T-helper 1 cell treated with Interleukin-12 subunit alpha and Interleukin-12 subunit beta and Interleukin-4 antibody, amounts not matched to agents 30 μg/mL and 1 μg/mL, for 36 hours (primary cell): ENCODE data around the gene KAT2B.
"Not testable (repeated sequence)": the region's sequence is repeated elsewhere in the genome, so short reads cannot be mapped to it uniquely, and the experiment has no call there.

ENCODE experiments used
- H3K27ac Mint-ChIP-seq: one replicate; pipeline ENCODE4 v1.8.0; 2021; ENCODE audit warnings: mild to moderate bottlenecking, mixed read lengths
- H3K27me3 Mint-ChIP-seq: one replicate; pipeline ENCODE4 v1.8.0; 2021; ENCODE audit warnings: low read depth, mixed read lengths
- H3K36me3 Mint-ChIP-seq: one replicate; pipeline ENCODE4 v1.8.0; 2021; ENCODE audit warnings: low read depth, mixed read lengths
- H3K4me1 Mint-ChIP-seq: one replicate; pipeline ENCODE4 v1.8.0; 2021; ENCODE audit warnings: low read depth, mixed read lengths
- H3K4me3 Mint-ChIP-seq: one replicate; pipeline ENCODE4 v1.8.0; 2021; ENCODE audit warnings: mild to moderate bottlenecking, moderate library complexity, mixed read lengths
- H3K9me3 Mint-ChIP-seq: one replicate; pipeline ENCODE4 v1.8.0; 2021; ENCODE audit warnings: mixed read lengths

KAT2B gene

DNA sequence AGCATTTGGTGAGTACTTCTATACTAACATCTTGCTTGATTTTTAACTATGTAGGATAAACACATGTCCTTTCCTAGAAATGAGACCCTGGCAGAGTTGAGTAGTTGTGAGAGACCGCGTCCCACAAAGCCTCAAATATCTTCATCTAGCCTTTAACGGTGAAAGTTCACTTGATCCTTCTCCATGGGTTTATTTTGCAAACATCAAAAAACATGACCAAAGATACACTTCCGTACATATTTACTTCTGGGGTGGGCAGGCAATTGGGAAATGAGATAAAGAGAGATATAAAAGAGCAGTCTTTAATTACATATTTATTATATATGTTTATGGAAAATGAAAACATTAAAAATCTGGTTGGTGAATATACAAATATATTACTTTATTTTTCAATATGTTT, 5.2 kb upstream of the KAT2B start:
- H3K36me3 Mint-ChIP-seq: no peaks in the 10 kb centered on the region
- H3K4me1 Mint-ChIP-seq: peaks cover 19% of the 10 kb centered on the region
- no peaks in the 10 kb centered on the region for H3K27me3 Mint-ChIP-seq
- H3K9me3 Mint-ChIP-seq: no peaks in the 10 kb centered on the region
- H3K27ac Mint-ChIP-seq: no peak overlapping the region
- H3K4me3 Mint-ChIP-seq: no peak overlapping the region

DNA sequence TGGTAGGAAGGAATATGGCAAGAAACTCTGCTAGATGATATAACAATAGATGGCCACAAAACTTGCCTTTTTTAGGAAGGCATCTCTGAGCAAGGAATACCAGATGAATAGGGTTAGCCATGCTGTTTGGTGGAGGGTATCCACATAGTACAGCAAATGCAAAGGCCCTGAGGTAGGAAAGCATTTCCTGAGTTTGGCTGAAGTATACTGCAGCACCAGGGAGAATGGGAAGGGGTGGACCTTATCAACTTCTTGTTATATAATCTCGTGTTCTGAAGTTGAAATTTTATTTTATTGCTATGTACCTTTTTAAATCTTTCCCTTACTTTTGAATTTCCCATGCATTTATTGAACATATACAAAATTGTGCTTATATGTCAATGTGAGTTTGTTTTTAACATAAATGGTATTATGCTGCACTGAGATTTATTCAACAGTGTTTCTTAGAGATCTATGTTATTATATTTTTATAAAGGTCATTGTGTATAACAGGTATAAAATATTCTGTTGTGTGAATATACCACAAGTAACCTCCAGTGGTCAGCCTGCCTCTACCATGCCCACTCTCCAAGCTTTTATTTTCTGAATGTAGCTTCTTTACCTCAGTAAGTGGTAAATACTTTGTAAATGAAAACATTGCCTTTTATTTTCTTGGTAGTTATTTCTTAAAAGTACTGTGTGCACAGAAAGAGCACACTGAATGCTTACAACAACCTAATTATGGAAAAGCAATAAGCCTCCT, 2.8 kb upstream of the KAT2B start:
- Mint-ChIP-seq H3K4me1 (peaks cover 28% of the 10 kb centered on the region), H3K4me3 (no peak overlapping the region), H3K27ac (peak overlapping the region; percentile 20), H3K27me3 (no peaks in the 10 kb centered on the region), H3K9me3 (no peaks in the 10 kb centered on the region), H3K36me3 (peaks cover 2% of the 10 kb centered on the region)

DNA sequence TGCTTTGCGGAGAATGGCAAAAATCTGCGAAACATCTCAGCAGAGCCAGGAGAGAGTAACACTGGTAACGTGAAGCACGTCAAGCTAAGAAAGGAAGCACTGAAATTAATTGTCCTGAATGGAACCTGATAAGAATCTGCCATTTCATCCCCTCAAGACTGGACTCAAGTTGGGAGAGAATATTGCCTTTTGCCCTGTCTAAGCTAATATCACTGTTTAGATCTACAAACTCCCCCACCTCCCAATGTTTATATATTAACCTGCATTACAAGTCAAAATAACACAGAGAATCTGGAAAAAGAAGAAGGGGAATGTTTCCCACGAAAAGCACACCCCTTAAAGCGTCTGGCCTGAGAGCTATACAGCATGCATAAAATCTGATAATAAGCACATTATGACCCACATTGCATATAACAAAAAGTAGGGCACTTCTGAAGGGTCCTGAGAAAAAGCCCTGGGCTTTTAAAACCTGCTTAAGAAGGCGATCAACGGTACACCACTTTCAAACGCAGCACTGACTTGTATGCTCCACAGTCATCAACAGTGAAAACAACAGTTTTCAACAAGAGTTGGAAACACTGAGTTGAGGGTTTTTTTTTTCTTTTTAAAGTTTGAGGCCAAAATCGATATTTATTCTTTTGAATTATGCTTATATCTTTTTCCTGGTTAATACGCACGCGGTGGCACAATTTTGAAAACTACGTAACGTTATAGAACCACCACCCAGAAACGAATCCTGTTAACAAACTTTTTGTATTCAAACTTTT, 1.4 kb upstream of the KAT2B start:
- Mint-ChIP-seq H3K9me3 (no peaks in the 10 kb centered on the region), H3K27ac (peak overlapping the region; percentile 90), H3K27me3 (no peaks in the 10 kb centered on the region), H3K36me3 (peaks cover 6% of the 10 kb centered on the region), H3K4me3 (peak overlapping the region; percentile 85), H3K4me1 (peaks cover 40% of the 10 kb centered on the region)

DNA sequence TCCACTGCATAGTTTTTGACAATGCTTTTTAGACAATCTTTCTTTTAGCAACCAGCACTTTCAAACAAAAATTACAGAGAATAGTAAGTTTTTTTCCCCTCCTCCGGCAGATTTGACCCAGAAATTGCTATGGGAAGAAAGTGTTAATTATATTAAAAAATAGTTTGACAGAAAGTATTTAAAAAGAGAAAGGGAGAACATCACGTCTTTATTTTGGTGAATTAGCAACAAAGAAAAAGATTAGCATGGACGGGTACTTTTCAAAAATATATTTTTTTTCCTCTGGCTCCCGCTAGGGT, 831 bp upstream of the KAT2B start:
- Mint-ChIP-seq H3K9me3 (no peaks in the 10 kb centered on the region), H3K27ac (peak overlapping the region; percentile 90), H3K4me3 (peak overlapping the region; percentile 85), H3K27me3 (no peaks in the 10 kb centered on the region), H3K36me3 (peaks cover 6% of the 10 kb centered on the region), H3K4me1 (peaks cover 45% of the 10 kb centered on the region)

DNA sequence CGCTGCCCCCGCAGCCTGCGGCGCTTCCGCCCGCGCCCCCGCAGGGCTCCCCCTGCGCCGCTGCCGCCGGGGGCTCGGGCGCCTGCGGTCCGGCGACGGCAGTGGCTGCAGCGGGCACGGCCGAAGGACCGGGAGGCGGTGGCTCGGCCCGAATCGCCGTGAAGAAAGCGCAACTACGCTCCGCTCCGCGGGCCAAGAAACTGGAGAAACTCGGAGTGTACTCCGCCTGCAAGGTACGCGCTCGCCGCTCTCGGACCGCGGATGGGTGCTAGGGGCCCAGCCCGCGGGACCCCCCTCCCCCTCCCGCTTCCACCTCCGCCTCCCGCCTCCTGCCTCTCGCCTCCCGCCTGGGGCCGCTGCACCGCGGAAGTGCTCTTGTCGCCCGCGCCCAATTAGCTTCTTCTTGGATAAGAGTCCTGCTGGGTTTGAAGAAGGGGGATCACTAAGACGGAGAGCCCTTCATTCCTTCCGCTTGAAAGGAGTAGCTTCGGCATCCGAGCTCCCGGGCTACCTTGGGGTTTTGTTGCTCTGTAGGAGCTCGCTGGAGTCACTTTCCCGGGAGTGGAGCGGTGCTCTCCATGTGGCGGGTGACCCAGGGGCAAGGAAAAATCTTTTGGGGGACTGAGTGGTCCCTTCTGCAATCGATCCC, 426 bp downstream of the KAT2B start:
- H3K4me3 Mint-ChIP-seq: peak overlapping the region; percentile 96
- H3K4me1 Mint-ChIP-seq: peaks cover 49% of the 10 kb centered on the region
- no peaks in the 10 kb centered on the region for H3K27me3 Mint-ChIP-seq
- H3K9me3 Mint-ChIP-seq: no peaks in the 10 kb centered on the region
- peaks cover 8% of the 10 kb centered on the region for H3K36me3 Mint-ChIP-seq
- H3K27ac Mint-ChIP-seq: peak overlapping the region; percentile 92

DNA sequence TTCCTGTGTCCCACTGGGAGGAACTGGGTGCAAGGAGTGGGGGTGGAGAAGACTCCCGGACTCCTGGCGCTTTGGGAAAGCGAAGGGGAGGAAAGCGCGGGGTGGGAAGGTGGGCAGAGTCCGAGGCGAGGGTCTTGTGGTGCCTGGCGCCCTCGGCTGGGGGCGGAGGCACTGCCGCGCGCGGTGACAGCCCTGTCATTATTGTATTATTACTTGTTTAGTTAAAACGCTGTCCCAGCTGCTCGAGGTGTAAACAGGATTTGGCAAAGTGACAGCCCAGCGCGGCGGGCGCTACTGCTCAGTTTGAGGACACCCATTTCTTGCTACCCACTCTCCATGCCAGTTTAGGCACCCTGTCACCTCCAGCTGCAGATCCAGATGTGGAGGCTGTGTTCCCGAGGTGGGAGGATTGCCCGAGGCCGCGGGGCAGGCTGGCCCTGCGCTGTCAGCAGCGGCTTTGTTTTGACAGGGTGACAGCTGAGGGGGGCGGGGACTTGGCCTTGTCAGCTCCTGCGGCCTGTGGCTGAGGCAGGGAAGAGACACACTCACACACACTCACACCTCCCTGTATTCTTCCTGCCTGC, 1.0 kb downstream of the KAT2B start:
- peaks cover 50% of the 10 kb centered on the region for H3K4me1 Mint-ChIP-seq

DNA sequence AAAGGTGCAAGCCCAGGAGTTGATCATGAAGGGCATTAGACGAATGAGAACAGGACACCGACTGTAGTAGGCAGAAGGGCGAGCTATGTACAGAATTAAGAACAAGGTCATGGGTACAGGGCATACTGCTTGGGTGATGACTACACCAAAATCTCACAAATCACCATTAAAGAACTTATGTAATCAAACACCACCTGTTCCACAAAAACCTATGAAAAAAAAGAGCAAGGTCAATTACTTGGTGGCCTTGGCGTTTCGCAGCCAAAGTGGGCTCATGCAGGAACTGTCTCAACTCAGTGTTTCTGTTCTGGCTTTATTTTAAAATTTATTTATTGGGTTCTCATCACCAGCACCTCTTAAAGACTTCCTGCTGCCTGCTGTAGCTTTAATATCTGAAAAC, 2.1 kb downstream of the KAT2B start:
- peak overlapping the region; percentile 92 for H3K27ac Mint-ChIP-seq
- H3K4me1 Mint-ChIP-seq: peaks cover 54% of the 10 kb centered on the region
- H3K9me3 Mint-ChIP-seq: no peaks in the 10 kb centered on the region
- no peaks in the 10 kb centered on the region for H3K27me3 Mint-ChIP-seq
- peaks cover 11% of the 10 kb centered on the region for H3K36me3 Mint-ChIP-seq
- peak overlapping the region; percentile 96 for H3K4me3 Mint-ChIP-seq

More for the DNA sequence above, 1.0 kb downstream of the KAT2B start:
- no peaks in the 10 kb centered on the region for H3K9me3 Mint-ChIP-seq
- peak overlapping the region; percentile 96 for H3K4me3 Mint-ChIP-seq
- H3K27ac Mint-ChIP-seq: peak overlapping the region; percentile 92
- H3K27me3 Mint-ChIP-seq: no peaks in the 10 kb centered on the region
- H3K36me3 Mint-ChIP-seq: peaks cover 8% of the 10 kb centered on the region

DNA sequence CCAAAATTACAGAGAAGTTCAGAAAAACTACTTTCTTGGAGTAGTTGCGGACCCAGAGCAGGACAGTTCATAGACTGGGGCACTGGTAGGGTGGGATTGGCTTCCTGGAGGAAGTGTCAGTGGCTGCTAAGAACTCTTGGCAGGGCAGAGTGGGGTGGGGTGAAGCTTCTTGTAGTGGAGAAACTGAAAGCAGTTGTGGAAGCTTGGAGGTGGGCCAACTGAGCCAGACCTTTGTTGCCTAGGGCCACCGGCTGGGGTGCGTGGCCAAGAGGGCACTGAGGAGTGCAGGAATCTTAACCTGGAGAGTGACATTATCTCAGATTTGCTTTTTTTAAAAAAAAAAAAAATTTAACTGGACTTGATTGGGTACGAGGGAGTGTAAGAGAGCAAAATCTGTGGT, 3.1 kb downstream of the KAT2B start:
- Mint-ChIP-seq H3K4me3 (peak overlapping the region; percentile 96), H3K4me1 (peaks cover 57% of the 10 kb centered on the region)

DNA sequence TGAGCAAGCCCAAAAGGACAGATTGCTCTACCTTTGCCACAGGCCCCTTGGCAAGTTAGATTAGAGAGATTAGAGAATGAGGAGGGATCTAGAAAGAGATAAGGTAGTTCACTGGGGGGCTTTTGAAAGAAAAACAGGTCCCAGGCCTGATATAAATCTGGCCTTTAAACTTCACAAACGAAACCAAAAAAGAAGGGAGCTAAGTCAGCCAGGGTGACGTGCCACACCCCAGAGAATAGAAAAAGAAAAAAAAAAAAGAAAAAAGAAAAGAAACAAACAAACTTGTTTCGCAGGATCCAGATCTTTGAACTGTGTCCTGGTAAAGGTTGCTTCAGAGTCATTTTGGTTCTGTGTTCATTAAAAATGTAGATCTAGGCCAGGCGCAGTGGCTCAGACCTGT, 3.6 kb downstream of the KAT2B start:
- no peaks in the 10 kb centered on the region for H3K9me3 Mint-ChIP-seq
- peaks cover 13% of the 10 kb centered on the region for H3K36me3 Mint-ChIP-seq
- H3K27ac Mint-ChIP-seq: peak overlapping the region; percentile 92
- H3K4me1 Mint-ChIP-seq: peaks cover 54% of the 10 kb centered on the region
- H3K27me3 Mint-ChIP-seq: no peaks in the 10 kb centered on the region
- H3K4me3 Mint-ChIP-seq: peak overlapping the region; percentile 96

More for the DNA sequence above, 3.1 kb downstream of the KAT2B start:
- no peaks in the 10 kb centered on the region for H3K9me3 Mint-ChIP-seq
- H3K36me3 Mint-ChIP-seq: peaks cover 13% of the 10 kb centered on the region
- no peaks in the 10 kb centered on the region for H3K27me3 Mint-ChIP-seq
- H3K27ac Mint-ChIP-seq: peak overlapping the region; percentile 92

DNA sequence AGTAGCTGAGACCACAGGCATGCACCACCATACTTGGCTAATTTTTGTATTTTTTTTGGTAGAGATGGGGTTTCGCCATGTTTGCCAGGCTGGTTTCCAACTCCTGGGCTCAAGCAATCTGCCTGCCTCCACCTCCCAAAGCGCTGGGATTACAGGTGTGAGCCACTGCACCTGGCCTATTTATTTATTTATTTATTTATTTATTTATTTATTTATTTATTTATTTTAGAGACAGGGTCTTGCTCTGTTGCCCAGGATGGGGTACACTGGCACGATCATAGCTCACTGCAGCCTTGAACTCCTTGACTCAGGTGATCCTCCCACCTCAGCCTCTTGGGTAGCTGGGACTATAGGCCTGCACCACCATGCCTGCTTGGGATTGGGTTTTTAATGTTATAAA, 4.9 kb downstream of the KAT2B start:
- H3K27ac Mint-ChIP-seq, H3K9me3 Mint-ChIP-seq, H3K27me3 Mint-ChIP-seq, H3K4me3 Mint-ChIP-seq: not testable (repeated sequence)
- H3K4me1 Mint-ChIP-seq: peaks cover 57% of the 10 kb centered on the region
- H3K36me3 Mint-ChIP-seq: peaks cover 16% of the 10 kb centered on the region

DNA sequence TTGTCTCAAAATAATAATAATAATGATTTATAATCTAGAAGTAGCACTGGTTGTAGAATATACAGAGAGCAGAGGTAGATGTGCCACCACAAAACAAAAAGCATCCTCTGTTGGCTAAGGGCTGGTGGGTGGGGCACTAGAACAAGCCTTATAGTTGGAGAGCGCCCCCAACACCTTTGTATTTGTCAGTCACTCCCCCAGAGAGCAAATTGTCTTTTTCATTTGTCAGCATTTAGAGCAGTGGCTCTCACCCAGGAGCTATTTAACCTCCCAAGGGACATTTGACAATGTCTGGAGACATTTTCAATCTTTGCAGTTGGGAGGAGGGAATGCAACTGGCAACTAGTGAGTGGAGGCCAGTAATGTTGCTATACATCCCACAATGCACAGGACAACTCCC, 6.3 kb downstream of the KAT2B start:
- Mint-ChIP-seq H3K36me3 (peaks cover 22% of the 10 kb centered on the region), H3K27me3 (no peaks in the 10 kb centered on the region), H3K4me1 (peaks cover 70% of the 10 kb centered on the region), H3K27ac (no peak overlapping the region), H3K4me3 (no peak overlapping the region), H3K9me3 (no peaks in the 10 kb centered on the region)

DNA sequence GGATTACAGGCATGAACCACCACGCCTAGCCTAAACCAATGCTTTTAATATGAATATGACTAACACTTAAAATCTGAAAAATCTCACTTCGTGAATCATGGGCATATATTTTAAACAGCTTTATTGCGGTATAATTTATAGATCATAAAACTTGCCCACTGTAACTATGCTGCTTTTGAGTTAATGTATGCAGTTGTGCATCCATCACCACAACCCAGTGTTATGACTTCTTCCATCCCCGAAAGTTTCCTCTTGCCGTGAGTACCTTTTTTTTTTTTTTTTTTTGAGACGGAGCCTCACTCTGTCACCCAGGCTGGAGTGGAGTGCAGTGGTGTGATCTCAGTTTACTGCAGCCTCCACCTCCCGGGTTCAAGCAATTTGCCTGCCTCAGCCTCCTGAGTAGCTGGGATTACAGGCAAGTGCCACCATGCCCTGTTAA, 7.1 kb downstream of the KAT2B start:
- Mint-ChIP-seq H3K9me3 (no peaks in the 10 kb centered on the region), H3K36me3 (peaks cover 20% of the 10 kb centered on the region), H3K27ac (no peak overlapping the region), H3K4me1 (peaks cover 70% of the 10 kb centered on the region), H3K4me3 (peak overlapping the region; percentile 21), H3K27me3 (no peaks in the 10 kb centered on the region)

DNA sequence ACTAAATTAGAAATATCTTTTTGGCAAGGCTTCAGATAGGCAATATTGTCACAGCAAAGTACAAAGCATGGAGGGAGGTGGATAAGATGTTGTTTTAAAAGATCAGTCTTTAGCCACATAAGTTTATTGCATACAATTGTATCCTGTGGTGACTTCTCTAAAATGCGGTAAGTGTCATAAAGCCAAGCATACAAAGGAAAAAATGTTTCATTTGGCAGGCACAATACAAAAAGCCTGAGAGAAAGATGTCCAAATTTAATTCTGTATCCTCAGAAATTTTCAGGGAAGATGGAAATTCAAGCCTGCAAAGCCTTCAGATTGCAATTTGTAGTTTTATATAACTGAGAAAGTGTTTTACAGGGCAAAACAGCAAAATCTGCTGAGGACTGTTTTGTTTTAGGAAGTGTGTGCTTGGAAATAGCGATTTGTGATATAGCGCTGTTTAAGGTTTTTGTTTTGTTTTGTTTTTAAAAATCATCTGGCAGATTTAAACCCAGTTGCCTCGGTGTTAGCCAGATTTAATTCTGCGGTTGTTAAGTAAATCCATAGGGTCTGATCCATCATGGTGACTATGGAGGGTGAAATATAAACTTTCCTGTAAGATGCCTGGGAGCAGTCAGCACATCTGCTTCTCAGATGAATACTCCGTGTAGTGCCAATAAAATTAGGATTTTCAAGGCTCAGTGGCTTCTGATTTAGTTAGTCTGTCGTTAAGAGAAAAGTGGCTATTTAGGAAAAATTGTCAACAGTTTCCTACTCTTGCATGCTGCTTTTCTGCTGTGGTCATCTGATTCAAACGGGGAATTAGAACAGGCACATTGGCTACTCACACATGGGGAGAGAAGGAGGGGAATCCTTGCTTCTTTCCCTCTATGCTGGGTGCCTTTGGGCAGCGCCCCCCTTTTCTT, 8.0 kb downstream of the KAT2B start:
- Mint-ChIP-seq H3K9me3 (no peaks in the 10 kb centered on the region), H3K36me3 (peaks cover 19% of the 10 kb centered on the region), H3K4me3 (no peak overlapping the region), H3K4me1 (peaks cover 69% of the 10 kb centered on the region), H3K27me3 (no peaks in the 10 kb centered on the region), H3K27ac (no peak overlapping the region)
